ENCODE data around the gene RGS1.

RGS1 gene

DNA sequence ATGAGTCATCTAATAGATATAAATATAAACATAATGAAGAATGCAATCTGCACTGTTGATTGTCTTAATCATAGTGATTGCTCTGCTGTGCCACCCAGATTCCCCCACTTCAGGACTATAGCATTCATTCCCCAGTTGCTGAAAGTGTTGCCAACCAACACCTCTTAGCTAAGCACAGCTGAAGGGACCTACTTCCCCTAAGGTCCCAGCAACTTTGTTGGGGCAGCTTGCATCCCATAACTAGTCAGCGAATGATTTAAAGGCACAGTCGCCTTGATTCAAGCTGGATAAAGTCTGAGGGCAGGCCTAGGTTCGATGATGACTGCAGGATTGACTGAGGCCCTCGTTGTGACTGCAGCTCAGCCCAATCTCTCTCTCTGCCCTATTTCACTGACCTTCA lies 14.3 kb upstream of the RGS1 start:
- TF ChIP-seq TAF1 (IDR thresholded peaks at IDR 0.05; ENCODE audit: low read depth) (no peak), TCF12 (IDR thresholded peaks at IDR 0.05; ENCODE audit: low read depth) (no peak), CEBPB (IDR thresholded peaks at IDR 0.05) (no peak), YY1 (IDR thresholded peaks at IDR 0.05; ENCODE audit: low read depth) (no peak), RAD21 (IDR thresholded peaks at IDR 0.05; ENCODE audit: low read depth) (no peak), EP300 (IDR thresholded peaks at IDR 0.05; ENCODE audit: borderline replicate concordance) (no peak), TEAD4 (IDR thresholded peaks at IDR 0.05) (no peak), FOXM1 (IDR thresholded peaks at IDR 0.05; ENCODE audit: borderline replicate concordance, low read depth) (no peak), NFIC (IDR thresholded peaks at IDR 0.05) (no peak), ZBTB7A (IDR thresholded peaks at IDR 0.05; ENCODE audit: low read depth) (no peak), CREB1 (IDR thresholded peaks at IDR 0.05; ENCODE audit: low read depth) (no peak), EGR1 (IDR thresholded peaks at IDR 0.05) (no peak)
- TF ChIP-seq, protein P1, sequence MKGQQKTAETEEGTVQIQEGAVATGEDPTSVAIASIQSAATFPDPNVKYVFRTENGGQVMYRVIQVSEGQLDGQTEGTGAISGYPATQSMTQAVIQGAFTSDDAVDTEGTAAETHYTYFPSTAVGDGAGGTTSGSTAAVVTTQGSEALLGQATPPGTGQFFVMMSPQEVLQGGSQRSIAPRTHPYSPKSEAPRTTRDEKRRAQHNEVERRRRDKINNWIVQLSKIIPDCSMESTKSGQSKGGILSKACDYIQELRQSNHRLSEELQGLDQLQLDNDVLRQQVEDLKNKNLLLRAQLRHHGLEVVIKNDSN (IDR thresholded peaks at IDR 0.05), result no peak
- TF ChIP-seq, protein P2, sequence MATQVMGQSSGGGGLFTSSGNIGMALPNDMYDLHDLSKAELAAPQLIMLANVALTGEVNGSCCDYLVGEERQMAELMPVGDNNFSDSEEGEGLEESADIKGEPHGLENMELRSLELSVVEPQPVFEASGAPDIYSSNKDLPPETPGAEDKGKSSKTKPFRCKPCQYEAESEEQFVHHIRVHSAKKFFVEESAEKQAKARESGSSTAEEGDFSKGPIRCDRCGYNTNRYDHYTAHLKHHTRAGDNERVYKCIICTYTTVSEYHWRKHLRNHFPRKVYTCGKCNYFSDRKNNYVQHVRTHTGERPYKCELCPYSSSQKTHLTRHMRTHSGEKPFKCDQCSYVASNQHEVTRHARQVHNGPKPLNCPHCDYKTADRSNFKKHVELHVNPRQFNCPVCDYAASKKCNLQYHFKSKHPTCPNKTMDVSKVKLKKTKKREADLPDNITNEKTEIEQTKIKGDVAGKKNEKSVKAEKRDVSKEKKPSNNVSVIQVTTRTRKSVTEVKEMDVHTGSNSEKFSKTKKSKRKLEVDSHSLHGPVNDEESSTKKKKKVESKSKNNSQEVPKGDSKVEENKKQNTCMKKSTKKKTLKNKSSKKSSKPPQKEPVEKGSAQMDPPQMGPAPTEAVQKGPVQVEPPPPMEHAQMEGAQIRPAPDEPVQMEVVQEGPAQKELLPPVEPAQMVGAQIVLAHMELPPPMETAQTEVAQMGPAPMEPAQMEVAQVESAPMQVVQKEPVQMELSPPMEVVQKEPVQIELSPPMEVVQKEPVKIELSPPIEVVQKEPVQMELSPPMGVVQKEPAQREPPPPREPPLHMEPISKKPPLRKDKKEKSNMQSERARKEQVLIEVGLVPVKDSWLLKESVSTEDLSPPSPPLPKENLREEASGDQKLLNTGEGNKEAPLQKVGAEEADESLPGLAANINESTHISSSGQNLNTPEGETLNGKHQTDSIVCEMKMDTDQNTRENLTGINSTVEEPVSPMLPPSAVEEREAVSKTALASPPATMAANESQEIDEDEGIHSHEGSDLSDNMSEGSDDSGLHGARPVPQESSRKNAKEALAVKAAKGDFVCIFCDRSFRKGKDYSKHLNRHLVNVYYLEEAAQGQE (IDR thresholded peaks at IDR 0.05; ENCODE audit: low read depth), result no peak
- TF ChIP-seq, protein P3, sequence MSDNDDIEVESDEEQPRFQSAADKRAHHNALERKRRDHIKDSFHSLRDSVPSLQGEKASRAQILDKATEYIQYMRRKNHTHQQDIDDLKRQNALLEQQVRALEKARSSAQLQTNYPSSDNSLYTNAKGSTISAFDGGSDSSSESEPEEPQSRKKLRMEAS (IDR thresholded peaks at IDR 0.05), result no peak

DNA sequence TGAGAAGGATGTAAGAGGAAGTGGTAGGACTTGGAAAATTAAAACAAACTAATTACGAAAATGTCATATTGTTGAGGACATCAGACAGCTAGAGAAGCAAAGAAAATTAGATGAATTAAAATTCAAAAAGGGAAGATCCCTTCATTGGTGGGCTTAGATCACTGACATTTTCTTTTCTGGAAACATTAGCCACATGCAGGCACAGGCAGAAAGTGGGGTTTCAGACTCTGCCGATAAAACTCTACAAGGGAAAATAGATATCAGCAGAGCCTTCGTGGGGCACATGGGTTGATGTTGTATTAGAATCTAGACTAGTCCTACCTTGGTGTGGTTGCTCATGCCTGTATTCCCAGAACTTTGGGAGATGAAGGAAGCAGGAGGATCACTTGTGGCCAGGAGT lies 12.4 kb upstream of the RGS1 start:
- TF ChIP-seq TCF12 (IDR thresholded peaks at IDR 0.05; ENCODE audit: low read depth) (no peak), TAF1 (IDR thresholded peaks at IDR 0.05; ENCODE audit: low read depth) (no peak), CEBPB (IDR thresholded peaks at IDR 0.05) (no peak), FOXM1 (IDR thresholded peaks at IDR 0.05; ENCODE audit: borderline replicate concordance, low read depth) (no peak), RAD21 (IDR thresholded peaks at IDR 0.05; ENCODE audit: low read depth) (no peak), EGR1 (IDR thresholded peaks at IDR 0.05) (no peak), TEAD4 (IDR thresholded peaks at IDR 0.05) (no peak)
- TF ChIP-seq, protein P2 (IDR thresholded peaks at IDR 0.05; ENCODE audit: low read depth), result no peak
- TF ChIP-seq, protein P1 (IDR thresholded peaks at IDR 0.05), result no peak

- TF ChIP-seq TCF12 (IDR thresholded peaks at IDR 0.05; ENCODE audit: low read depth) (no peak), ZBTB7A (IDR thresholded peaks at IDR 0.05; ENCODE audit: low read depth) (no peak), EGR1 (IDR thresholded peaks at IDR 0.05) (no peak), CEBPB (IDR thresholded peaks at IDR 0.05) (no peak), RAD21 (IDR thresholded peaks at IDR 0.05; ENCODE audit: low read depth) (no peak), CREB1 (IDR thresholded peaks at IDR 0.05; ENCODE audit: low read depth) (no peak), TAF1 (IDR thresholded peaks at IDR 0.05; ENCODE audit: low read depth) (no peak), TEAD4 (IDR thresholded peaks at IDR 0.05) (no peak), YY1 (IDR thresholded peaks at IDR 0.05; ENCODE audit: low read depth) (no peak), EP300 (IDR thresholded peaks at IDR 0.05; ENCODE audit: borderline replicate concordance) (no peak), NFIC (IDR thresholded peaks at IDR 0.05) (no peak), FOXM1 (IDR thresholded peaks at IDR 0.05; ENCODE audit: borderline replicate concordance, low read depth) (no peak)
- TF ChIP-seq, protein P3 (IDR thresholded peaks at IDR 0.05), result no peak
- TF ChIP-seq, protein P2 (IDR thresholded peaks at IDR 0.05; ENCODE audit: low read depth), result no peak
- TF ChIP-seq, protein P1 (IDR thresholded peaks at IDR 0.05), result no peak
These were observed 11.5 kb upstream of the RGS1 start for GRCh38 chr1:192564099-192564498.

DNA sequence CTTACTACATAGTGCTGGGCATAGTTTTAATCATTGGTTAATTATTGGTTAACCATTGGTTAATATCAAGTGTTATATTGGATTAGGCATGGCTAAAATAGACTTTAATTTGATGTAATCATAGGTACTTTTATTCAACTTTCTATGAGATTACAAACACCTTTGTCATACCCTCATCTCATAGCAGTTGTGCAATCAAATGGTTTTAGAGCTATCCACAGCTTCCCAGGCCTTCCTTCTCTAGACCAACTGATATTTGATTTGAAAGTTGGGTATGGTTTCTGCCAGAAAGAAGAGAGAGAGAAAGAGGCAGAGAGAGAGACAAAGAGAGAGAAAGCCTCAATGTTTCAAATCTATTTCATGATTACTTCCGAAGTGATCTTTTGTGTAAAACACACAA lies 9.6 kb upstream of the RGS1 start:
- TF ChIP-seq CEBPB (IDR thresholded peaks at IDR 0.05) (0 out of 2 replicates have a peak, but pooled peaks have one; percentile 7), YY1 (IDR thresholded peaks at IDR 0.05; ENCODE audit: low read depth) (no peak)
